8988T (cell line): ENCODE data around the gene COL9A2.
A peak's percentile ranks its signal among the peaks of the same experiment; 100 is the strongest.

ENCODE experiments used
- DNase-seq: peaks from one replicate; pipeline ENCODE4 v3.0.0; 2011

COL9A2 gene

DNA sequence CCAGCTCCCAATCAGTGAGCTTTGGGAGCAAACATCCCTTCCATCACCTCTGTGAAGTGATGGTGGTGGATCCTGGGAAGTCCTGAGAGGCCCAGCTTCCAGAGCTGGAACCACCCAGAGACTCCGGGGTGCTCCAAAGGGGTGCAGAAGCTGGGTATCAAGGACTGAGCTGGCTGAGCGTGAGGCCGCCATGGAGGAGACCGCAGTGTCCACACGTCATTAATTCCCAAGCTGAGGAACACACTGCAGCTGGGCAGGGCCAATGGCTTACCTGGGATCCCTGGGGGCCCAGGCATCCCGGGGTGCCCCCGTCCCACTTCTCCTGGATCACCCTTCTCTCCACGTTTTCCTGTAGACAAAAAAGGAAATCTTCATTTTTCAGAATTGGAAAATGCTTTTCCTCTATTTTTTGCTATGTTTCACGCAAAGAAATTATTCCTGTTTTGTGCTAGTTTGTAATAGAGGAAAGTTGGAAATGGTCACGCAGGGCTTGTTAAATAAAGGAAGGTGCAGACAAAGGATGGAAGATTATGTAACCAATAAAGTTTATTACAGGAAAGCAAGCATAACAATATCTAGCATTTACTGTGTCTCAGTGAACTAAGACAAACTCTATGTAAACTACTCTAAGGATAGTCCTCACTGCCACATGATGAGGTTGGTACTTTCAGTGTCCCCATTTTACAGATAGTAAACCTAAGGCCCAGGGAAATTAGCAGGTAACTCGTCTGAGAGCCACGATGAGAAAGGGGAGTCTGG lies 15.4 kb downstream of the COL9A2 start:
- no peak for DNase-seq

DNA sequence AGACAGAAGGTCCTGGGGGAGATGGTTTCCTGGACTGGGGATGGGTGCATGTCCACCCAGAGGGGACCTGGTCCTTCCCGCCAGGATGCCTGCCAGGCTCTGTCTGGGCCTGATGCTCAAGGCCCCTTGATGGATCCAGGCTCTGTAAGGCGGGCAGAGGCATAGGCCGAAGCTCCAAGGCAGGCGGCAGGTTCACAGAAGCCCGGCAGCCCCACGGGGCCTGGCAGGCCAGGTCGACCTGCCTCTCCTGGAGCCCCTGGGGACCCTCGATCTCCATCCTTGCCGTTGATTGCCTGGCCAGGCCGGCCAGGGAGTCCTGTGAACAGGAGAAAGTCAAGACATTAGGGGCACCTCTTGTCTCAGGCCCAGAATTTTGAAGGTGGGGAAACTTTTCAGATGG lies 16.0 kb downstream of the COL9A2 start:
- no peak for DNase-seq

DNA sequence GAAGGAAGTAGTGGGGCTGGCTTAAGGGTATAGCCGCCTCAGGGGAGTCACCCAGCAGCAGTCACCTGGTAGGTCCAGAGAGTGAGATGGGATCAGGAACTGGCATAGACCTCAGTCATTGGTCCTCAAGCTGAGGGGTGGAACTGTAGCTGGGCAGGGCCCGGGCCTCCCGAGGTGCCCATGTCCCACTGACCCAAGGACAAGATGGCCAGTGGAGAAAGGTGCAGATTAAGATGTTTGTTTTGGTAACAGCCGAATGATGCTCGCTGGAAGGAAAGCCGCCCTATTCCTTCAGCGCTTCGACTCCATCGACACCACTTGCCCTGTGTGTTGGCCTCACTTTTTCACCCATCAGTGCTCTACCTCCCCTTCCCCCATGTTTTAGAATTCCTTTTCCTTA lies 16.4 kb downstream of the COL9A2 start:
- no peak for DNase-seq

DNA sequence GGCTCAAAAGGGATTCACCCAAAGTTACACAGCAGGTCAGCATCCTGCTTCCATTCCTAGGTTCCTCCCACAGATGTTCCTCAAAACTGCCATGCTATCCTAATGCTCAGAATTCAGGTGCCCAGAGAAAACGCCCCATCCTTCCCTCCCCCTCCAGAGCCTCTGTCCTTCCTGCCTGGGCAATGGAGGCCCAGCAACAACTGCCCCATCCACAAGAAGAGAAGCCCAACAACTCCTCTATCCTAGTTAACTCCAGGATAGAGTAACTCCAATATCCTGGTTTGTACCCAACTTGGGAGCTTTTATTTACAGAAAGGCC lies 16.9 kb downstream of the COL9A2 start:
- DNase-seq = no peak

DNA sequence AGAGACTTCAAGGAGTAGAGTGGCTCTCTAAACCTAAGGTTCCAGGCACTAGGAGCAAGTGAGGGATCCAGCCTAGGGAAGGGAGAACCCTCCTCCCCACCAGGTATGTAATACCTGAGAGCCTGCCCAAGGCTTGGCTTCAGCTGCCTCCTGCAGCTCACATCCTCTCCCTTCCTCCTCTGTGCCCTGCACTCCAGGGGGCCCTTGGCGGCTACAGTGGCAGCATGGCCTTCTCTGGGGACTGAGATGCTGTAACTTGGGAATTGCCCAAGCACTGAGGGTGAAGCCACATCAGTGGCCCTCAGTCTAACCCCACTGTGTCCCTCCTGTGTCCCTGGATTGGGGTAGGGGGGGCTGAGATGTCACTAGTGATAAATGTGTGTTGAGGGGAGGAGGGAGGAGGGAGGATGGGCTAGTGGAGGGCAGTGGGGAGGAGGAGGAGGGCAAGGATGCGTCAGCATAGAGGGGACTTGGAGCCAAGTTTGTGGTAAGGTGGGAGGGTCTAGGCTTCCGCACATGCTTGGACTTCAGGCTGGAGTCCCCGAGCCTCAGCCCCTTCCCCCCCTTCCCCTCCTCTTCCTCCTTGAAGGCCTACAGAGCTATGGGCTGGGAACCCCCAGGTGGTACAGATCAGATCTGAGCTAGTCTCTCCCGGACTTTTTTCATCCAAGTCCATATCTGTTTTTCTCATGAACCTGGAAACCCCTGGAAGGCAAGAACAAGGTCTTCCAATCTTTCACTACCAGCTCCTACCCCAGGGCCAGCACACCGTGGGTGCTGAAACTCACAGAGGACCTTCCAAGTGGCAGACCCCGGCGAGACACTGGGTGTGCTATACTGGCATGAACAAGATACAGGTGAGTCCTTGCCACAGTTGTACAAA lies 17.5 kb downstream of the COL9A2 start:
- no peak for DNase-seq

DNA sequence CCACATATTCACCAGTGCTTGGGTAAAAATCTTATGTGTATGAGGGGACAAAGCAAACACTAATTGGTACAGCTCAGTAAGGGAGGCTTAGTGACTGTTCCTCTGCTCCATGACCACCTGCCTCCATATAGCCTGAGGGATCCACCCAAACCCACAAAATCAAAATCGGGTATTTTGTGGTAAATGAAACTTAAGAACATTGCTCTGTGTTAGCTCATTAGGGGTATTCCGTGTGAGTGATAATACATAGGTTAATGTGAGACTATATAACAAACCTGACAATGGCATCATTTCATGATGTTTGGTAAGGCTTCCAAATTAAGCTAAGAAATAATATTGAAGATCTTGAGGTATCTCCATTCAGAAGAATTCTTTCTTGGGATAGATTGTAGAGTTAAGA lies 25.8 kb downstream of the COL9A2 start:
- DNase-seq = no peak

DNA sequence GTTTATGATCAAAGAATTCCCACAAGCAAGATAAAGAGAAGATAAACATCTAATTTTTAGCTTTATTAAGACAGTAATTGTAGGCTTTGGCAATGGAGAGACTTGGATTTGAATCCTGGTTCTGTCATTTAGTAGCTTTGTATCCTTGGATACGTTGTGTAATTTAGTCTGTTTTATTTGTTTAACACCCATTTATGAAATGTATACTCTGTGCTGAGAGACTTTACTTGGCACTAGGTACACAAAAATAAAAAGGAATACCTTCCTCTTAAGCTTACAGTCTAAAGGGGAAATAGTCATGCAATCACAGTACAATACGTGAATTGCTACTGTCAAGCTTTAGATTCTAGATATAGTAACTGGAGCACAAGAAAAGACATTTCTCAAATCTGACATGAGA lies 35.2 kb downstream of the COL9A2 start:
- no peak for DNase-seq

DNA sequence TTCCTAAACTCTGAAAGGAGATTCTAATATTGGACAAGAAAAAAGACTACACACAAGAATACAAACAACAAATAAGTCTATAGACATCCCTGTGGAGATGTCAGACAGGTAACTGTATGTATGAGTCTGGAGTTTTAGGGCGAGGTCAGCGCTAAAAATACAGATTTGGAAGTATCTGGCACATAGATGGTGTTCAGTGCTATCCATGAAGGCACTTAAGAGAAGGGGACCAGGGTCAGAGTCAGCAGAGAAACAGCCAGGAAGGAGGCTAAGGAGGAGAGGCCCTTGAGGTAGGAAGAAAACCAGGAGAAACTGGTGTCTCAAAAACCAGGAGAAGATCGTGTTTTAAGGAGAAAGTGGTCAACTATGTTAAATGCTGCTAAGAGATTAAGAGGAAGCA lies 41.0 kb downstream of the COL9A2 start:
- DNase-seq = no peak

DNA sequence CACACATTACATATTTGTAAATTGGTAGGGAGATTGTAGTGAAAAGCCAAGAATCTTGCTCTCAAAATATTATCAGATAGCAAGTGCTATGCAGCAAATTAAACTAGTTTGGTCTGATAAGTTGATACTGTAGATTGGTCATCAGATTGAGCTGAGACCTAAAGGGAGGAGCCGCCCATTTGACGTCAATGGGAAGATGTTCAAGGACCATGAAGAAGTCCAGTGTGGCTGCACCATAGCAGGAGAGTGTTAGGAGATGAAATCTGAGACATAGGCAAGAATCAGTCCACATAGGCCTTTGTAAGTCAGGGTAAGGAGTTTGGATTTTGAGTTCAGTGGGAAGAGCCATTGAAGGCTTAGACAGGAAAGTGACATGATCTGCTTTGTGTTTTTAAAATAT lies 42.8 kb downstream of the COL9A2 start:
- DNase-seq = no peak

DNA sequence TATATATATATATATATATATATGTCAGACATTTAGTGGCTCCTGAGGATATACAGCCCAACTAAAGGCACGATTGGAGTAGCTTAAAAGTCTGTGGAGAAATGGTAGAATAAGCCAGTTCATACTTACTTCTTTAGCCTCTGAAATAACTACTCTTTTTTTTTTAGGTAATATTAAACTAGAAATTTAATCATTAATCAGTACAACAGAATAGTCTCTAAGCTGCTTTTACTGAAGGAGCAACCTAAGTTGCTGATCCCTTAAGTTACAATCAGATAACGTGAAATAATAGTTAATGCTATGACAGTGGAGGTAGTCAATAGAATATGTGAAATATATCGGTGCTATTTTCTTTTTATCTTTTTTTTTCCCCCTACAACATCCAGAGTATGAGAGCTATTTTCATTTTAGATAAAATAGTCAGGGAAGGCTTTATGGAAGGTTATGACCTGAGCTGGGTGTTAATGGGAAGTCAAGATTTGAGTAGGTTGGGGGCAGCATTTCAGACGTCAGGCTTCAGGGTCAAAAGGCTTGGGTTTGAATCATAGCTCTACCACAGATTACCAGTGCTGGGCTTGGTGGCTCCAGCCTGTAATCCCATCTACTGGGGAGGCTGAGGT lies 43.4 kb downstream of the COL9A2 start:
- DNase-seq = no peak

DNA sequence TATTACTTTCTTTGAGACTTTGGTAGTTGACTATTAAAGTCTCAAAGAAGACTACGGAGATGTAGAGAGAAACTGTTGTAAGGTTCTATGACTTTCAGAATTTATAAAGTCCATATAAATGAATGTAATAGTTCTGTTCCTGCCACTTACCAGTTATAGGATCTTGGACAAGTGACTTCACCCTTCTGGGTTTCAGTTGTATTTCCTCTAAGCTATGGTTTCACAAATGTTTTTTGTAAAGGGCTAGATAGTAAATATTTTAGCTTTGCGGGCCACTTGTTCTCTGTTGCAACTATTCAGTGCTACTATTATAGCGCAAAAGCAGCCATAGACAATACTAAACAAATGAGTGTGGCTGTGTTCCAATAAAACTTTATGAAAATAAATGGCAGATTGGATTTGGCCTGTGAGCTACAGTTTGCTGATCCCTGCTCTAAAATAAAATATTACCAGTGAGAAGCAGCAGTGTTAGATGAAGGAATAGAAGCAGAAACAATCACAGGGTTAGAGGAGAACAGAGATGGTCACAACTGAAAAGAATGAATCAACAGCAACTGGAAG lies 44.4 kb downstream of the COL9A2 start:
- no peak for DNase-seq

DNA sequence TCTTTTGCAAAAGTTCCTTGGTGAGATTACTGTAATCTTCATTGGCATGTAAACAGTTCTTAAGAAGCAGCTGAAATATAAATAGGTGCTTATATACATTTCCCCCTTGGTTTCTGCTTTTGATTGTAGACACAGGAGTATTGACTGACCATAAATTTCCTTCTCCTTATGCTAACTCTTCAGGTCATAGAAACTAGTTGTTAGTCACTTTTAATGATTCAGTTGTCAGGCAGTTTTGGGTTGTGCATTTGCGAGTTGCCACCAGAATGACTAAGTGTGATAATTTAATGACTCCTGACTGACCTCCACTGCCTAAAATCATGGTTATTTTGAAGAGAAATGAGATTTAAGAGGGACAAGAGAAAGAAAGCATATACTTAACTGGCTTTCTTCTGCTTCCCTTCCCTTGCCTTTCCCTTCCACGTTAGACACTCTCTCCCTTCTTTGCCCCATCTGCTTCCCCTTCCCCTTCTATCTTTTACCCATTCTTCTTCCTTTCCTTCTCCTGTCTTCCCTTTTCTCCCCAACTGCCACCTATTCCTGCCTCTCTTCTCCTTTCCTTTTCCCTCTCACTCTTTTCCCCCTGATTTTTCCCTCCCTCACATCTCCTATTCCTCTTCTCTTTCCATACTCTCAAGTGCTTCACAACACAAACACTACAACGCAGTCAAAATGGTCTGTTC lies 46.8 kb downstream of the COL9A2 start:
- no peak for DNase-seq

DNA sequence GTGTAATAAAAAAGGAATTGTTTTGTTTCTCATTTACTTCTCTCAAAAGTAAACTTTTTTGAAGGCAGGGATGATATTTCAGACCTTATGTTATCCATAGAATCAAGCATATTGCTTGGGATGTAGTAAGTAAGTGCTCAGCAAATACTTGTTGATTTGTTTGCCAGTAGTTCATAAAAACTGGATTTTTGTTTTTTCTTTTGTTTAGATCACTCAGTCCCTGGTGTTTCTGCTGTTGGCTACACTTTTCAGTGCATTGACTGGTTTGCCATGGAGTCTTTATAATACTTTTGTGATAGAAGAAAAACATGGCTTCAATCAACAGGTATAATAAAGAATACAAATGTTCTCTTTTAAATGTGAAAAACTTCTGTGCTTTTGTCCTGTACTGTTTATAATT lies 48.9 kb downstream of the COL9A2 start:
- no peak for DNase-seq

DNA sequence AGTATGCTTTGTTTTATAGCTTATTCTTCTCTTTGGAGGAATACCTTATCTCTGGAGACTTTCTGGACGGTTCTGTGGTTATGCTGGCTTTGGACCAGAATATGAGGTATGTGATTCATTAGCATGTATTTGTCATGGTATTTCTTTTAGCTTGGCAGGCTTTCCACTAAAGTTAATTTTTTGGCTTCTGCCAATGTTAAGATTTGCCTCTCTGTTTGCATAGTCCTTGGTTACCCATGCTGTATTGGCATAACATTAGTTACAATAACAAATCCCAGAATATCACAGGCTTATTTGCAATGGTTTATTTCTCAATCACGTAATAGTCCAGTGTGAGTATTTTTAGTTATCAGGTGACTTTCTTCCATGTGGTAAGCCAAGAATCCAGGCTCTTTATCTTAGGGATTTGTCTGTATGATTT lies 49.3 kb downstream of the COL9A2 start:
- no peak for DNase-seq

DNA sequence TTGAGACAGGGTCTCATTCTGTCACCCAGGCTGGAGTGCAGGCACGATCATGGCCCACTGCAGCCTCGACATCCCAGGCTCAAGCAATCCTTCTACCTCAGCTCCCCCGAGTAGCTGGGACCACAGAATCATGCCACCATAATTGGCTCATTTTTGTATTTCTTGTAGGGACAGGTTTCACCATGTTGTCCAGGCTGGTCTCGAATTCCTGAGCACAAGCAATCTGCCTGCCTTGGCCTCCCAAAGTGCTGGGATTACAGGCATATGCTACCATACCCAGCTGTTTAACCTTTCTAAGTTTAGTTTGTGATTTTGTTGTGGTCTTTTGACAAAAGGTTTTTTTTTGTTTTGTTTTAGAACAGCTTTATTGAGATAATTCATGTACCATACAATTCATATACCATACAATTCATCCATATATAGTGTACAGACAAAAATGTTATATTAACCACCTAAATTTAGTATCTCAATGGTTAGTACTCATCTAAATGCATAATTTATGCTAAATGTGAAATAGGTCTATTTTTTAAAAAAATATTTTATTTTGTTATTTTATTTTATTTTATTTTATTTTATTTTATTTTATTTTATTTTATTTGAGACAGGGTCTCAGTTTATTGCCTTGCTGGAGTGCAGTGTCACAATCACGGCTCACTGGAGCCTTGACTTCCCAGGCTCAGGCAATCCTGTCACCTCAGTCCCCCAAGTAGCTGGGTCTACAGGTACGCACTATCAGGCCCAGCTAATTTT lies 50.1 kb downstream of the COL9A2 start:
- no peak for DNase-seq

DNA sequence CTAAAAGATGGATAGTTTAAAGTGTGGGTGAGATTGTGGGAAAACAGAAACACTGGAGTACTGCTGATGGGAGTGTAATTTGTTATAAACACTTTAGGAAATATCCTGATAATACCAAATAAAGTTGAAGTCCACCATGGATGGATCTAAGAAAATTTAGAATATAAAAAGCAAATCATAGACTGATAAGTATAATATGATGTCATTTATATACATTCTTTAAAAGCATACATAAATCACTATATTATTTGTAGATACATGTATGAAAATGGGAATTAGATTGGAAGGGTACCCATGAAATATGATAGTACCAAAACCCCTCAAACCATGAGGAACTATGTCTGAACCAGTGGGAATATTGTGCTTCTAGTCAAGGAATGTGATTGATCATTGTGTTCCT lies 51.2 kb downstream of the COL9A2 start:
- no peak for DNase-seq

DNA sequence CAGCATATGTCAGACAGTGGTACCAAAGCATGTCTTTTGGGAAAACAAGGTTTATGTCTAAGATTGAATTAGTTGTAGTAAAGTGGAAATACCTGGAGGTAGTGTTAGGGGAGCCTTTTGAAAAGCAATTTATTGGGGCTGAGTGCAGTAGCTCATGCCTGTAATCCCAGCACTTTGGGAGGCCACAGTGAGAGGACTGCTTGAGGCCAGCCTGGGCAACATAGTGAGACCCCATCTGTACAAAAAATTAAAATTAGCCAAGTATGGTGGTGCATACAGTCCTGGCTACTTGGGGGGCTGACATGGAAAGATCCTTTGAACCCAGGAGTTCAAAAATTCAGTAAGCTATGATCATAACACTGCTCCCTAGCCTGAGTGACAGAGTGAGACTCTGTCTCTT lies 51.8 kb downstream of the COL9A2 start:
- DNase-seq = no peak

DNA sequence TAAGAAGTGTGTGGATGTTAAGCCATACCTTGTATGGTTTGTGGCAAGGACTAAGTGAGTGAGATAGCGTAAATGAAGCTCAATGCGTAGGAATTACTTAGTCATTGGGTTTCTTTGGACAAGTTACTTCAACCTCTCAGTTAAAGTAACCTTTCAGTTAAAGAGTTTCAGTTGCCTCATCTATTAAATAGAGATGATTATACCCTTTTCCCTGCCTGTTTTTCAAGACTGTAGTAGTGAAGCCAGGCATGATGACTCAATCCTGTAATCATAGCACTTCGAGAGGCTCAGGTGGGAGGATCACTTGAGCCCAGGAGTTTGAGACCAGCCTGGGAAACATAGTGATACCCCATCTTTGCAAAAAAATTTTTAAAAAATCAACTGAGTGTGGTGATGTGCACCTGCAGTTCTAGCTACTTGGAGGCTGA lies 52.7 kb downstream of the COL9A2 start:
- DNase-seq = no peak

DNA sequence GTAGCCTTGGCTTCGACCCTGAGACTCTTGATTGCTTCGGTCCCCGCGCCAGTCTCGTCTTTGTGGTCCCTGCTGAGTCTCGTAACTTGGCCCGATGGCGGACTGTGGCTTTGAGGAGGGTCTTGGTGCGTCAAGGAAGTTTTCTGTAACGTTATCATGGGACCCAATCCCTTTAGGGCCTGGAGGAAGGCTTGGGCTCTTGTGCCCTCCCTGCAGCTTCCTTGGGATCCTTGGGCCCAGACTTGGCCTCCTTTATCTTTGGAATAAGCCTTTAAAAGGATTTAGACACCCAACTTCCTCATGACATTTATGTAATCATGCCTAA lies 58.7 kb downstream of the COL9A2 start:
- no peak for DNase-seq

DNA sequence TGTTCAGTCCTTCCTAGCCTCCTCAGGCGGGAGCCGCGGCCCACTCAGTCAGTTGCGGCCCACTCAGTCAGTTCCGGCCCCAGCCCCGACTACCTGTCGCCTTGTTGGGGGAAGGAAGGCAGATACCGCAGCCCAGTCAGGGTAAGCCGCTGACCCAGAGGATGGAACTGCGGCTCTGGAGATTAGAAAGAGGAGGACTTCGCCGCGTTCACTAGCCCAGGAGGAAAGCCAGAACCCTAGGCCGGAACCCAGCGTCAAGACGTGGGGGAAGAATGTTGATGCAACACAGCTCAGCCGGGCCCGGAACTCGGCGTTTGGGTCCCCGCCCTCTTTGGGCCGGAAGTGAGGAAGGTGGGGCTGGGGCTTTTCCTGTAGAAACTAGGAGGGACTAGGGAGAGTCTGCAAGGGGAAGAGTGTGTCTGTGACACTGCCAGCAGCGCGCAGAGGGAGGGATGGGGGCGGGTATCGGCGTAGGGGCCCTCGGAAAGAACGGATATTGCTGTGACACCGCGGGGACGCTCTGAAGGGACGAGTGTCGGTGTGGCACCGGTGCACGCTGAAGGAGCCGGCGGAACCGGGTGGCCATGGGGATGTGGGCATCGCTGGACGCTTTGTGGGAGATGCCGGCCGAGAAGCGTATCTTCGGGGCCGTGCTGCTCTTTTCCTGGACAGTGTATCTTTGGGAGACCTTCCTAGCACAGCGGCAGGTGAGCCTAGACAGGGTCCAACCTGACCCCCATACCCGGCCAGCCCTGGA lies 59.2 kb downstream of the COL9A2 start, which contains the start of gene ZMPSTE24:
Gene ZMPSTE24 (plus strand): TSS at position 549 of the 757 bp plus-strand sequence. CDS start 36 bp downstream, at position 585.
- DNase-seq = peak; percentile 15

DNA sequence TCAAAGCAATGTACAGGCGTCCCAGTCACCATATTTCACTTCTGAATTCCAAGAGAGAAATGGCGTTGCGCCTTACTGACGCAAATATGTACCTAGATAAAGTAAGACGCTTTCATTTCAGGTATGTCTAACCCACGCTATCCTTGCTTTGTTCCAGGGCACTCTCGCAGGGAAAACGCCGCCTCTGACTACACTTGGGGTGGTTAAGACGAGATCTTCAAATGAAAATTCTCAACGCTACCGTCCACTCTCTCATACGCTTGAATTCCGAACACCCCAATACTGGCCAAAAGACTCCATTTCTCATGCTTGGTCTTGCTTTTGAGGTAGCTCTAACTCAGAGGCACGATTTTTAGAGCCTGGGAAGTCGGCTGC lies 59.8 kb downstream of the COL9A2 start:
- no peak for DNase-seq
